ENCODE data around the gene MPV17.
"Not testable (repeated sequence)": the region's sequence is repeated elsewhere in the genome, so short reads cannot be mapped to it uniquely, and the experiment has no call there.

The MPV17 gene, protein sequence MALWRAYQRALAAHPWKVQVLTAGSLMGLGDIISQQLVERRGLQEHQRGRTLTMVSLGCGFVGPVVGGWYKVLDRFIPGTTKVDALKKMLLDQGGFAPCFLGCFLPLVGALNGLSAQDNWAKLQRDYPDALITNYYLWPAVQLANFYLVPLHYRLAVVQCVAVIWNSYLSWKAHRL

GRCh38 chr2:27322766-27323595, at the start of gene MPV17:
Gene MPV17, minus strand, starts transcription at chr2:27323097. Its CDS starts 580 bp downstream, at chr2:27322517.
- H3K4me3 ChIP-seq: peak within 1 kb of the TSS; percentile 56 to 85 (median 69)
- H3K27ac ChIP-seq: peak within 1 kb of the TSS; percentile 71 to 98 (median 94)

GRCh38 chr2:27370816-27371620, 48.1 kb upstream of the MPV17 start:
- Histone ChIP-seq H3K27ac (peak overlapping the region; percentile 74 to 98 (median 94)), H3K4me3 (peak overlapping the region; percentile 77 to 100 (median 96))

DNA sequence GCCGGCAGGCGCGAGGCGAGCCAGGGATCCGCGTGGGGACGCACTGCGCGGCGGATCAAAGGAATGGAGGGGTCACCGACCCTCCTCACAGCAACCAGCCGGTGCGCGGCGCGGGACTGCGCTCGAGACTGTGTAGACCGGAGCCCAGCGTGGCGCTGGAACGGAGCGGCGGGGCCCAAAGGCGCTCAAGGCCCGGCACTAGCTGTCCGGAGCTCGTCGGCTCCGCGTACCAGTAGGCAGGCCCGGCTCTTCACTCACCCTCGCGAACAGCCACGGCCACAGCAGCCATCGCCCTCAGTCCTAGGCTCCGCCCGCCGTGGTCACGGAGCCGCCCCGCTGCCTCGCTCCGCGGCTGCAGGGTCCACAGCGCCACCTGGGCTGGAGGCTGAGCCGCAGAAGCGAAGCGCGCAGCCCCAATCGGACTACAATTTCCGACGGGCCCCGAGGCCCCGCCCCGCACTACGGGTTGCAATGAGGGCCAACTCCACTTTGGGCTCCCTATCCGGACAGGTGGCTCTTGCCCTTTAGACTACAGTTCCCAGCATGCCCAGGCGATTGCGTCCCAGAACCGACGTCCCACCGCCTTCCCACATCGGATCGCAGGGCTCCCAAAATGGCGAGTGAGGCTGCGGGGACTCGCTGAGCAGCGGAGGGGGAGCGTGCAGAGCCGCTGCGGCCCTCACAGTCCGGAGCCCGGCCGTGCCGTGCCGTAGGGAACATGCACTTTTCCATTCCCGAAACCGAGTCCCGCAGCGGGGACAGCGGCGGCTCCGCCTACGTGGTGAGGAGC, 47.3 kb upstream of the MPV17 start, which contains the start of the genes EIF2B4 and SNX17:
Gene EIF2B4 (minus strand): TSS at position 313 of the 790 bp plus-strand sequence. CDS start 24 bp downstream, at position 289.
Gene SNX17 (plus strand): TSS at position 591 of the 790 bp plus-strand sequence. CDS start 128 bp downstream, at position 719.
- Histone ChIP-seq H3K27ac (peak within 1 kb of the TSS; percentile 82 to 98 (median 95)), H3K4me3 (peak within 1 kb of the TSS; percentile 77 to 100 (median 96))

DNA sequence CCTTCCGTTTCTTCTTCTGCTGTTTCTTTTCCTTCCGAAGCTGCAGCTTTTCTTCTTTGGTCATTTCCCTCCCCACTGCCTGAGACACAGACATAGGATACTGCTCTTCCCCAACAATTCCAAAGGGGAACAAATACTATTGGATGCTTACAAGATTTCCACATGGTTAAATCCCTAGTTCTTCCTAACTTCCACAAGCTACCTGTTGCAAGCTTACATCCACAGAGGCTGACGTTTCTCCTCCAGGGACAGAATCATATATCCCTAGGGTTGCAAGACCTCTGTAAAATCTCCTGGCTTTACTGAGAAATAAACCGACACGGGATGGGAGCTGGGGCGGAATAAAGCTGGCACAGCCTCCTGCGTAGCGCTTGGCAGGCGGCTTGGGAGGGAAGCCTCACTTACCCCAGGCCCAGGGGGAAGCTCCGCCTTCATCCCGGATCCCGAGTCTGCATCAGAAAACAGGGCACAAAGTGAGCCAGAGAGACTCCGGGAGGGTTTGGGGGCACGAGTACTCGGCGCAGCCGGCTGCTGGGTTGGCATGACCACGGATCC, 46.7 kb upstream of the MPV17 start:
- Histone ChIP-seq H3K27ac (peak overlapping the region; percentile 82 to 98 (median 94)), H3K4me3 (peak overlapping the region; percentile 77 to 100 (median 96))

DNA sequence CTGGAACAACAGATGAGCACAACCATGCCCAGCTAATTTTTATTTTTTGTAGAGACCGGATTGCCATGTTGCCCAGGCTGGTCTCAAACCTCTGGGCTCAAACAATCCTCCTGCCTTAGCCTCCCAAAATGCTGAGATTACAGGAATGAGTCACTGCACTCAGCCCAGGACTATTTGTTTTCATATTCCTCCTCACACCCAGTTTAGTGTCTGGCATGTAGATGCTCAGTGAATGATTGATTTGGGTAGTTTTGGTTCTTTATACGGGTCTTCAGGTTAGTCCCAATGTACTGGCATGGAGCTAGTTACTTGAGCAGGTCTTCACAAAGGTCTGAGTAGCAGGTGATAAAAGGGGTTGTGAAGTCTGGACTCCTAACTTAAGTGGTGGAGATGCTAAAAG, 41.0 kb upstream of the MPV17 start:
- no peak overlapping the region for H3K4me3 ChIP-seq
- no peak overlapping the region for H3K27ac ChIP-seq

DNA sequence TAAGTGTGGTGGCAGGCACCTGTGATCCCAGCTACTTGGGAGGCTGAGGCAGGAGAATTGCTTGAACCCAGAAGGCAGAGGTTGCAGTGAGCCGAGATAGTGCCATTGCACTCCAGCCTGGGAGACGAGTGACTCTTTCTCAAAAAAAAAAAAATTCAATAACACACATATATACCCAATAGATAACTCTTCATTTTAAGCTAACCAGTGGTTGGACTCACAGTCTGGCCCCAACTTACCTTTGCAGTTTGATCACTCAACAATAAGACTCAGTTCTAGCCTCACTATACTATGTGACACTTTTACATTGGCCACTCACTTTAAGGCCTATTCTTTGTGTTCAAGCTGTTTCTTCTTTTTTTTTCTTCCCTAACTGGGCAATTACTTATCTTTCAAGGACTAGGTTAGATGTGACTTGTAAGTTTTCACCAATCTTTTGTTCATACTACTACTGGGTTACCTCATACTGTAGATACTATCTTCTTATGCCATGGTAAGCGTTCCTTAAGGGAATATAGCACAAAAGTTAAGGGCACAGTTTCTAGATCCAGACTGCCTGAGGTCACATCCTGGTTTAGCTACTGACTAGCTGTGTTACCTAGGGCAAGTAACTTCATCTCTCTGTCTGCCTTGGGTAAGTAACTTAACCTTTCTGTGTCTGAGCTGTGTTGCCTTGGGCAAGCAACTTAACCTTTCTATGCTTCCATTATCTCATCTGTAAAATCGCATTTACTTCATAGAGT, 40.0 kb upstream of the MPV17 start:
- Histone ChIP-seq H3K27ac (no peak overlapping the region), H3K4me3 (no peak overlapping the region)

- H3K27ac ChIP-seq: peak within 1 kb of the TSS; percentile 39 to 96 (median 90)
- peak within 1 kb of the TSS; percentile 66 to 98 (median 84) for H3K4me3 ChIP-seq
Observed at GRCh38 chr2:27356382-27357181, 33.7 kb upstream of the MPV17 start, which contains the start of gene GTF3C2. Gene GTF3C2, minus strand, starts transcription at chr2:27356764. Its CDS starts 13,210 bp downstream, at chr2:27343554.

- Histone ChIP-seq H3K27ac (peak overlapping the region; percentile 39 to 96 (median 90)), H3K4me3 (peak overlapping the region; percentile 66 to 98 (median 84))
Observed at GRCh38 chr2:27356056-27356381, 33.1 kb upstream of the MPV17 start.

GRCh38 chr2:27354597-27354927, 31.7 kb upstream of the MPV17 start:
- no peak overlapping the region for H3K4me3 ChIP-seq
- peak overlapping the region in 1 of 21 experiments; percentile 38 for H3K27ac ChIP-seq

DNA sequence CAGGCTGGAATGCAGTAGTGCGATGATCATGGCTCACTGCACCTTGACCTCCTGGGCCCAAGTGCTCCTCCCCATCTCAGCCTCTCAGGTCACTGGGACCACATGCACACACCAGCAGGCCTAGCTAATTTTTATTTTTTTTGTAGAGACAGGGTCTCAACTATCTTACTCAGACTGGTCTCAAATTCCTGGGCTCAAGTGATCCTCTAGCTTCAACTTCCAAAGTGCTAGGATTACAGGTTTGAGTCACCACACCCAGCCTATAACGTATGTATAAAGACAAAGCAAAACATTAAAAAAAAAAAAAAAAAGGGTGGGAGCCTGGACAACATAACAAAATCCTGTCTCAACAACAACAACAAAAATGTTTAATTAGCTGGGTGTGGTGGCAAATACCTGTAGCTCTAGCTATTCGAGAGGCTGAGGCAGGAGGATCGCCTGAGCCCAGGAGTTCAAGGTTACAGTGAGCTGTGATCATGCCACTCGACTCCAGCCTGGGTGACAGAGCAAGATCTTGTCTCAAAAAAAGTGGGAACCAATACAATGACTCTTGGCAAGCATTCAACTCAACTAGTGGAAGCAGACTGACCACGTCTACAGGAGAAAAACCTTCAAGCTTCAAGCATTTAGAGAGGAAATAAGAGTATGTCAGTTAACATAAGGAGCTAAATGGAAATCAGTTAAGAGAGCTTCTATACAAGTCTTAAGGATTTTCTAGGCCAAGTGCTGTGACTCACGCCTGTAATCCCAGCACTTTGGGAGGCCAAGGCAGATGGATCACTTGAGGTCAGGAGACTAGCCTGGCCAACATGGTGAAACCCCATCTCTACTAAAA, 31.1 kb upstream of the MPV17 start:
- no peak overlapping the region for H3K4me3 ChIP-seq
- peak overlapping the region in 2 of 21 experiments; percentile 6 to 38 for H3K27ac ChIP-seq

DNA sequence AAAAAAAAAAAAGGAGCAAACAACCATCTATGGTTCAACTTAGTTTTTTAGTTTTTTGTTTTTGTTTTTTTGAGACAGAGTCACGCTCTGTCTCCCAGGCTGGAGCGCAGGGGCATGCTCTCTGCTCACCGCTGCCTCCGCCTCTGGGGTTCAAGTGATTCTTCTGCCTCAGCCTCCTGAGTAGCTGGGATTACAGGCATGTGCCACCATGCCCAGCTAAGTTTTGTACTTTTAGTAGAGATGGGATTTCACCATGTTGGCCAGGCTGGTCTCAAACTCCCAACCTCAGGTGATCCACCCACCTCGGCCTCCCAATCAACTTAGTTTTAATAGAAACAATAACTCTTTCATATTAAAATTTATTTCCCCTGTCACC, 30.5 kb upstream of the MPV17 start:
- H3K27ac ChIP-seq, H3K4me3 ChIP-seq: not testable (repeated sequence)

DNA sequence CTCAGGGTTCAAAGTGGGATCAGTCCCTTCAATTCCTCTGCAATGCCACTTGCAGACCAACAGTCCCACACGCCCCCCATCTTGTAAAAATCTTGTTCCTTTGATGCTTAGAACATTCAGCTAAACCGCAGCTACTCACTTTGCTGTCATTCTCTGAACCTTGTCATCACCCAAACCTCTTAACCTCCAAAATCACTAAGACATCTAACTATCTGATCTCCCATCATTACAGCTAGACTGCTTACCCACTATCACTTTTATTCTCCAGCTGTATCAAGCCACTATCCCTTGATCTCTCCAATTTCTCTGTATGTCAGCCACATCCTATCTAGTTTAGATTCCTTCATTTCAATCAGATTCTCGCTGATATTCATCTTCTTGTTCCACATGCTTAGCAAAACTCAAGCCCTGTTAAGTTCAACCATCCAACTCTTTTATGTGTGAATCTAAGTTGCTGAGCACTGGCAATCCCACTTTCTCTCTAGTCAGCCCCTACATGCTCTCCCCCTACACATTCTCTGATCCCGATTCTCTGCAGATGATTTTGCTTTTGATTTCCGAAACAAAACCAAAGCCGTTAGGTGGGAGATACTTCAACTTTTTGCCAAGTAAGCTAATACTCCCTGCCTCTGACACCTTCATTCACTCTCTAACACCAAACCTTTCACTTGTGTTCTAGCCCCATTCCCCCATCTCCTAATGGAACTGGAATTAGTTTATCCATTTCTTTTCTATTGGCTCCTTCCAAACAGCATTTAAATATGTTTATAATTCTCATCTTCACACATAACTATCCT, 29.1 kb upstream of the MPV17 start:
- Histone ChIP-seq H3K27ac (no peak overlapping the region), H3K4me3 (no peak overlapping the region)

GRCh38 chr2:27350106-27350693, 27.3 kb upstream of the MPV17 start:
- Histone ChIP-seq H3K4me3 (no peak overlapping the region), H3K27ac (no peak overlapping the region)

DNA sequence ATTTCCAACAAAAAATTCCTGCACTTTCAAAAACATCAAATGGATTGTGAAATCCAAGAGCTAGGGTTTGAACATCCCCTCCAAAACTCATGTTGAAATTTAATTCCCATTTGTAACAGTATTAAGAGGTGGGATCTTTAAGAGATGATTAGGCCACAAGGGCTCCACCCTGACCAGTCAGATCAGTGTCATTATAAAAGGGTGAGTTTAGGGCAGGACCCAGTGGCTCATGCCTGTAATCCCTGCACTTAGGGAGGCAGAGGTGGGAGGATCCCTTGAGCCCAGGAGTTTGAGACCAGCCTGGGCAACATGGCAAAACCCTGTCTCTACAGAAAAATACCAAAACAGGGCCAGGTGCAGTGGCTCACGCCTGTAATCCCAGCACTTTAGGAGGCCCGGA, 24.7 kb upstream of the MPV17 start:
- no peak overlapping the region for H3K4me3 ChIP-seq
- H3K27ac ChIP-seq: no peak overlapping the region

DNA sequence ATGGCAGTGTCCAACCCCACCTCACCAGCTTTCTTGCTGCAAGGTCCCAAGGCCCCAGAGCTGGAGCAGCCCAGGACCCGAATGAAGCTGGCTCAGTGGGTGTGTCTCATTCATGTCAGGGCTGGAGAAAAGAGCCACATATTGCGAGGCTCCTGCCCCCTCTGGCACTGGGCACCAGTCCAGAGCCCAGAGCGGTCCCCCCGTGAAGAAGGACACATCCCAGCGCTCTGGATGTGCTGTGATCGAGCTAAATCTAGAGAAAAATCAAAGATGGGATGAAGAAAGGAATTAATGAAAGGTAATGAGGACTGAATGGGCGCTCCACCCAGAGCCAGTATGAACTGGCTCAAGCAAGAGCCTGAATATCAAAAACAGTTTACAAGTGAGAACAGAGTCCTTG, 13.3 kb upstream of the MPV17 start:
- Histone ChIP-seq H3K27ac (no peak overlapping the region), H3K4me3 (no peak overlapping the region)

DNA sequence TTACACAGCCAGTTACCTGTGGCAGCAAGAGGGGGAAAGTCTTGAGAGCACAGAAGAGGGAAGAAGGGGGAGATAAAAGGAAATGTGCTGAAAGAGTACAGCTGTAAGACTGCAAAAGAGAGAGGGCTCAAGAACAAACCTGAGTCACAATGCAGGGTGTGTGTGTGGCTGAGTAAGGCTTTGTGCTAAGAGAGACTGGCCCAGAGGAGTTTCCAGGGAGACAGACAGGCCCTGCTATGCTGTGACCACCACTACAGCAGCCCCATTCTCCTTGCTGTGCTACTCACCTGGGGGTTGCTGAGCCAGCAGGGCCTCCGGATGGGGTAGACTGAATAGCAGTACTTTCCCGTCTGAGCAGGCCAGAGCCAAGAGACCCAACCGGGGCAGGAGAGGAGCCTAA, 12.4 kb upstream of the MPV17 start:
- no peak overlapping the region for H3K27ac ChIP-seq
- no peak overlapping the region for H3K4me3 ChIP-seq
